HG03571 (cell line): ENCODE data around the gene KCNG3.
"Not testable (repeated sequence)": the region's sequence is repeated elsewhere in the genome, so short reads cannot be mapped to it uniquely, and the experiment has no call there.

Experiments
- ATAC-seq: cut with Tn5 transposase; IDR thresholded peaks from one replicate; pipeline ENCODE4 v1.9.1; 2021; ENCODE audit not compliant: unreplicated experiment

The KCNG3 gene

GRCh38 chr2:42435628-42436027, 58.2 kb downstream of the KCNG3 start:
- ATAC-seq, result no peak

GRCh38 chr2:42430188-42430587, 63.6 kb downstream of the KCNG3 start:
- ATAC-seq, result no peak

- no peak for ATAC-seq
These were observed 64.4 kb downstream of the KCNG3 start for GRCh38 chr2:42429352-42429751.

GRCh38 chr2:42425697-42426096, 68.1 kb downstream of the KCNG3 start:
- no peak for ATAC-seq

GRCh38 chr2:42424033-42424432, 69.7 kb downstream of the KCNG3 start:
- no peak for ATAC-seq

- ATAC-seq, result no peak
These were observed 72.1 kb downstream of the KCNG3 start for GRCh38 chr2:42421601-42422239.

- no peak for ATAC-seq
These were observed 72.7 kb downstream of the KCNG3 start for GRCh38 chr2:42421157-42421485.

GRCh38 chr2:42414648-42415047, 79.1 kb downstream of the KCNG3 start:
- ATAC-seq, result no peak

- no peak for ATAC-seq
These were observed 79.6 kb downstream of the KCNG3 start for GRCh38 chr2:42414158-42414557.

GRCh38 chr2:42410742-42411514, 82.9 kb downstream of the KCNG3 start:
- no peak for ATAC-seq

- ATAC-seq, result no peak
These were observed 85.8 kb downstream of the KCNG3 start for GRCh38 chr2:42408009-42408408.

- ATAC-seq, result no peak
These were observed 86.3 kb downstream of the KCNG3 start for GRCh38 chr2:42407476-42407875.

GRCh38 chr2:42404676-42405075, 89.1 kb downstream of the KCNG3 start:
- ATAC-seq, result no peak

GRCh38 chr2:42401773-42402172, 92.0 kb downstream of the KCNG3 start:
- ATAC-seq, result no peak

- ATAC-seq, result not testable (repeated sequence)
These were observed 95.7 kb downstream of the KCNG3 start for GRCh38 chr2:42398052-42398451.

GRCh38 chr2:42393320-42393719, 100.5 kb downstream of the KCNG3 start:
- not testable (repeated sequence) for ATAC-seq

GRCh38 chr2:42392191-42392590, 101.6 kb downstream of the KCNG3 start:
- ATAC-seq, result no peak
